GM18520 (cell line): ENCODE measurements around the gene FGF14.
"Not testable (repeated sequence)": the region's sequence is repeated elsewhere in the genome, so short reads cannot be mapped to it uniquely, and the experiment has no call there.

Experiments
- ATAC-seq: cut with Tn5 transposase; IDR thresholded peaks from one replicate; pipeline ENCODE4 v1.9.1; 2021; ENCODE audit not compliant: unreplicated experiment

Gene FGF14

DNA sequence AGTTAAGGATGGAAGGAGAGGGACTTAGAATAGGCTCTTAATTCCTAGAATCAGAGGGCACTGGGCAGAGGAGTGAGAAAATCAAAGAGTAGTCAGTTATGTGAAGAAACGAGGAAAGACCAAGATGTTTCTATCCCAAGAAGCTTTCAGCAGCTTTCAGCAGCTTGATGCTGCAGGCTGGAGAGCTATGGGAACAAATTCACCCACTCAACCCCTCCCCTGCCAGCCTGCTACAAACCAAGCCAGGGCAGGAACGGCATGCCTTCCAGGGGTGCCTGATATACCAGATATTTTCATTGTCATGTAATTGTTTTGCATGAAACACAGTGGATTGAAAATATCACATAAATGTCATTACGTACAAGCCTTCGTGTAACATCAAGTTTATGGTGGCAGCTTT is 262.2 kb downstream of the FGF14 start:
- no peak for ATAC-seq

DNA sequence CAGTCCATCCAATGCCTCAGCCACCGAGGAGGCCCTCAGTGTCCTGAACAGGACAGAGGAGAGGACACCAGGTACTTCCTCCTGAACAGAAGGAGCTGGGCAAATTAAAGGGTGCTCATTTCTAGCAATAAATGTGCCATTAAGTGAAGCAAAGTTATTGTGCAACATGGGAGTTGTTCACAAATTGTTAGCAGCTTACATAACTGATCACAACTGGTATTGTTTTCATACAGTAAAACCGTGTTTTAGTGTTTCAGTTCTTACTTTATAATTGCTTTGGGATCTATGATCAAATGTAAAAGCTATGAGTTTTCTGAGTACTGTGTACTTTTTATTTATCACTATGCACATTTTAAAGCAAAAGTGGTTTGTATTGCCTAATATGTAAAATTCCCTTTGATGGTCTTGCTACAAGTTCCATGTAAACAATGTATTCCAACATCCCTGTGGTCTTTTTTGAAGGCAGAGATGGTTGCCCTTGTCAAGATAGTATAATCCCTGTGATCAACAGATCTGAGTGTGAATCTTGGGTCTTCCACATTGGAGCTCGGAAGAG is 263.1 kb downstream of the FGF14 start:
- no peak for ATAC-seq

DNA sequence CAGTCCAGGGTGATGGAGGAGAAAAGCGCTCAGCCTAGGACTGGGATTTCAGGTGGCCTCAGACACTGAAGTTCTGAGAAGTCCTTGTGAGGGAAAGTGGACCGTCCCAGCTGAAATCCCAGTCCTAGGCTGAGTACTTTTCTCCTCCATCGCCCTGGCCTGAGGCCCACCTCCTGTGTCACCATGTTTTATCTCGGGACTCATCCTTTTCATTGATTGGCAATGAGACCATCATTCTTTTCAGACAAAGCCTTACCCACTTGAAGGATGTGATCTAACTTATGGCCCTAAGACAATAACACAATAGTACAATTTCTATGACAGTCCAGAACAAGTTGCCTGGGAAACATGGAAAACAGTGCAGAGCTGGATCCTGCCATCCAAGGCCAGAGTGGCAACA is 263.9 kb downstream of the FGF14 start:
- ATAC-seq = not testable (repeated sequence)

DNA sequence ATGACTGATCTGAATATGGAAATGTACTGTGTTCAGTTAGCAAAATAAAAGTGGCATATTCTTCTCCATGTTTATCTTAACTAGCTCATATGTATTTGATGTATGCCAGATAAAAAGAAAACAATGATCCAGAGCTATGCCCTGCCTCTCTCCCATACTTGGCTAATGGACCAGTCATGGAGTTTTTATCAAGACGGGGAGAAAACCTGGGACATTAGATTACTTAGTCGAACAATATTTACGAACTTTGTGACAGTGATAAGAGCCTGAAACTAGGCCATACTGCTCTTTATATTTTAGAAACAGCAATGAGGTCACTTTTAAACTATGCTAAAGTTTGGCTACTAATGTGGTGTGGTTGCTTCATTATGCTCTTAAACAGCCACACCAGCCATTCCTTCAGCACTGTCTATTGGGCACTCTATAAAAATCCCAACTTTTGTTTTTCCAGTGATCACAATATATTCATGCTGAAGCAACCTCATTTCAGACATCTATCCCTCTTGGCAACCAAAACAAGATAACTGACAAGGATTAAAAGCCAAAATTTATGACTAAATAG is 265.0 kb downstream of the FGF14 start:
- no peak for ATAC-seq

DNA sequence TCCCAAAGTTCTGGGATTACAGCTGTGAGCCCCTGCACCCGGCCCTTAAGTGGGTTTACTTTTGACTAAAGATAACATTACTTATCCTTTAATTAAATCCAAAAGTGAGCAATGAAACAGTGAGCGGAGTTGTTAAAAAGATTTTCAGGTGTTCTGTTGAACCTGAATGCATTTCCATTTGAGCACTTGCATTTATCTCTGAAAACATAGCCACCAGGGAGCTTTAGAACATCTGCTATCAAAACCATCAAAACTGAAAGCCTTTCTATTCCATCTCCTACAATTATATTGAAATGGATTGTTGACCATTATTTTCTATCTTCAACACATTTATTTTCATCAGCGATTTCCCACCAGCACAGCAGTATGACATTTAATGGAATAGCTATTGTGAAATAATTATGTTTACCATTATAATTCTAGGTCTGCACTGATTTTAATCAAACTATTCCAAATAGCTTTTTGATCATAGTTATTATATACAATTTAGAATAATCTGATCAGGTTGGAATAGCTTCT is 269.0 kb downstream of the FGF14 start:
- ATAC-seq = no peak

DNA sequence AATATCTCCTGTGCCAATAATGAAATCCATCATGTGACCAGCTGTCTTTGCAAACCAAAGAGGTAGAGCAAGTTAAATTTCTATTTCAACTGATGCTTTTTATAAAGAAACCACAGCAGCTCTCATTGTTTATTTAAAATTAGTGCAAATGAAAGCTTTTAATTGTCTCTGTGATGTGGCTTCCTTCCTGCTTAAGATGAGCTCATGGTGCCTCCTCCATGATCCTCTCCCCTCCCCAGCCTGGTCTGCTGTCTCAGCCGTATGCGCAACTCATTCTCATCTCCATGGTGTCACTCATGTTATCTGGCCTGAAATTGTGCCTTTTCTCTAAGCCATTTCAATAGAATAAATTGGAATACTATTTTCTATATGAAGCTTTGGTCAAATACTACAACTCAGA is 270.6 kb downstream of the FGF14 start:
- no peak for ATAC-seq

DNA sequence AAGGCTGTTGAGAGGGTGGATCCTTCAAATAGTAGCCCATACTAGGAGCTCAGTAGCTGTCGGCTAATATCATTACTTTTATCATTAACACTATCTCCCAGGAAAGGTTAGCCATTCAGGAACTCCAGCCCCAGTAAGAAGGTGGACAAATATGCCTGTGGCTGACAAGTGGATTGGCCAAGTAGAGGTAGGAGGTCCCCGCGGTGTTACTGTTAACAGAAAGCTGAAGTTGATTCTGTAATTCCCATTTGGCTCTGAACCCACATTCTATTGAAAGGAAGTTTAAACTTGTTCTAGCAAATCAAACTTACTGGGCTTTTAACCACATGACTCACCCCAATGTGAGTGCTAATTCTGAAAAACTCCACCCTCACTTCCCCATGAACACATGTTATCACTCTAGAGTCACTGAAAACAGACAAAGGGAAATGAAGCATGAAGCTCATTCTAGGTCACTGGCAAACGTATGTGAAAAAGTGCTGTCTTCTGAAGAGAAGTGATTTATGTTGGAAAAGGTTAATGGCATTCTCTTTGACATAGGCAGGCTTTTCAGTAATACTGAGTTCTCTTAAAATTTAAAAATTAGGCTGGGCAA is 273.5 kb downstream of the FGF14 start:
- no peak for ATAC-seq

DNA sequence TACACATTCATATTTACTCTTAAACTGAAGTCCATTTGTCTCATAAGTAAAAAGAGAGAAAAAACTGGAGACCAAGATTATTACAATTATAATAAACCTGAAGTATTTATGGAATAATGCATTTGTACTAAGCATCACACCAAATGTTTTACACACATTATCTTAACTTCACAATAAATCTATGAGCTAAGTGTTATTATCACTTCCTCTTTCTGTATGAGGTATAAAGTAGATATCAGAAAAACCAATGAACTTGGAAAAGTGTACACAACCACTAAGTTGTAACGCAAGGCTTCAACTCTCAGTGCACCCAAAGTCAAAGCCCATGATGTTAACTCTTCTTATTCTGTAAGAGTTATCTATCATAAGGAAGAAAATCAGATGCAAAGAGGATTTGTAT is 274.7 kb downstream of the FGF14 start:
- no peak for ATAC-seq

DNA sequence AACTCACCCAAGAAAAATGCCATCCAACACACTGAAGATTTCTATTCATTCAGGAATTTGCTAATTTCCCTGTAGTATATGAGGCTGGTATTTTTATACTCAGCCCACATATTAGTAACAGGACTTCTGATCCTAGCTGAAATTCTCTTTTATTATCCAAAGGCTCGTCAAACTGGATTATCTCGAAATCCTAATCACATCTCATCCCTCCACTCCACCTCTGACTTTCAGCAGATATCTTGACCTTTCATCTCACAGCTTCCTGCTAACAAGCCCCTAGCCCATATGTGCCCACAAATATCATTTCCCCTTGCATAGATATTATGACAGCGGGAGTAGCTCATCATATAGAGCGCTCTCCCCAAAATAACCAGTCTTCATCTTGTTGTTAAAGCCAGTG is 279.7 kb downstream of the FGF14 start:
- no peak for ATAC-seq

DNA sequence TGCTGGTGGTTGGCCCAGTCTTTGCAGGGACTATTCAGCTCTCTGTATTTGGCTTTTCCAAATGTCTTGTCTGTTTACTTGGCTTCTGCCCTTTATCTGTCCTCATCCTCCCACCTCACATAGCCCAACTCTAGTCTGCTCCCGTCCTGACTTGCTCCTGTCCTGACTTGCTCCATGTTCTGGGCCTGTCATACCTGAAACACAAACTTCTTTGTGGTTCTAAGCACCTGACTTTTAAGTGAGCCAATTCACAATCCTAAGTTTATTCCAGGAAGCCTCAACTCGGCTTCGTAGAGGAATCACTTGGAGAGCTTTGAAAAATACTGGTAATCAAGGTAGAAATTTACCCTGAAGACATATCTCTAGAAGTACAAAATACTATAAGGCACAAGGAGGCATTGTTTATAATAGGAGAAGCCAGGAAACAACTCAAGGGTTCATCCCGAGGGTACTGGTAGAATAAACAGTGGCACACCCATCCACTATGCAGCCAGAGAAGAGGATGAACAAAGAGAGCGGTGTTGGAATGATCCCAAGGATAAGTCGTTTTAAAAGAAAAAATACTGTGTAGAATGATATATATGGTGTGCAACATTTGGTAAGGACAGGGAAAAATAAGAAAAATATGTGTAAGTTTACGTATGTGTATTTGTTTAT is 284.5 kb downstream of the FGF14 start:
- no peak for ATAC-seq

DNA sequence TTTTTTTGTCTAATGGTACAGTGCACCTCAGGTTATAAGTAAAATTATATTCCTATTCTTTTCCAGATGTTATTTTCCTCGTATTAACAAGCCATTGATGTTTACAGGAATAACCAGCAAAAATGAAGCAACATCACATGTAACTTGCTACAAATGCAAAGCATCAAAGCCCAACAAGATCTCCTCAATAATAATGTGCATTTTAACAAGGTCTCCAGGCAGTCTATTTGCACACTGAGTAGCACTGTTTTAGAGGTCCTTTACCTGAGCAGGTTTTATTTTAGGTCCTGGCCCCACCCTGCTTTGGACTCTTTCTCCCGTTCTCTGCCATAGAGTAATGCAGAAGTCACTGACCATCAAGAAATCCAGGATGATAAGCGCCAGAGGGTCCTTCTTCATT is 298.4 kb downstream of the FGF14 start:
- ATAC-seq = no peak

DNA sequence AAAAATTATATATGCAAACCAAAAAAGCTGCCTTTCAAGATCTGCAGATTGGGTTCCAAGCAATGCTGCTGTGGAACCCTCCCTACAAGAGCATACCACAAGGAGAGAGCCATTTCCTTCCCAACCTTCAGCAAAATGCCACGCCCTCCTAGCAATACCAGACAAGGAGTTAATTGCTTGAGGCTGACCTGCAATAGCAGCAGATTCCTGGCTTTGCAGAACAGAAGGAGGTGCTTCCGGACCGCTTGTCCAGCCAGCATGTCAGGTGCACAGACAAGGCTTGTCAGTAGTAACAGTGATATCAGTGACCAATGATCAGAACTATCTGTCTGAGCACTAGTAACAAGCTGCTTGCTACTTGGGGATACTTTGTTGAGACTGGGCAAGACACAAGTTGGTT is 301.6 kb downstream of the FGF14 start:
- no peak for ATAC-seq

DNA sequence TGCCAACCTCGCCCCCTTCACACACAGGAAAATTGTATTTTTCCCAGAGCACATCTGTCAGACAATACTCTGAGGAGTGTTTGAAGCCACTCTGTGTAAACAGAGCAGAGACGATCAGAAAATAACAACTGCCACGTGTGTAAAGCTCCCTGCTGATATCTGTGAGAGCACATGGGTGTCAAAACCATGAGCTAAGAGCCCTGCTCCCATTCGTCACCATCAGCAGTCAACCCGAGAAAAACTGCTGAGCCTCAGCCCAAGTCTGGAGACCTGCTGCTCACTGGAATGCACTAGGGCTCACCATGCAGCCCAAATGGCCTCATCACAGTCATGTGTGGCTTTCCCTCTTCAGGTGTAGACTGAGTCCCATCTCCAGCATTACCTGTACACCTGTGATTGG is 304.1 kb downstream of the FGF14 start:
- ATAC-seq = no peak

DNA sequence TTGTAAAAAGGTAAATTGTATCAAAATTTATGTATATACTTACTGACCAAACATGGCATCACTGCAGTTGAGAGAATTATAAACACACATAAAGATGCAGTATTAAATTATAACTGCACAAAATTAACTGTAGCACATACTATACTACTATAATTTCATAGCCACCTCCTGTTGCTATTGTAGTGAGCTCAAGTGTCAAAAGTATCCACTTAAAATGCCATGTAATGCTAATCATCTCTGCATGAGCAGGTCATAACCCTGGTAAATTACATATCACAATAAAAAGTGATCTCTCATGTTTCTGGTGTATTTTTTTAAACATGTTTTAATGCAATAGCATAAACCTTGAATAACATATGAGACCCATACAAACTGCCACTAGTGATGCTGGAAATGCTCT is 308.6 kb downstream of the FGF14 start:
- not testable (repeated sequence) for ATAC-seq

DNA sequence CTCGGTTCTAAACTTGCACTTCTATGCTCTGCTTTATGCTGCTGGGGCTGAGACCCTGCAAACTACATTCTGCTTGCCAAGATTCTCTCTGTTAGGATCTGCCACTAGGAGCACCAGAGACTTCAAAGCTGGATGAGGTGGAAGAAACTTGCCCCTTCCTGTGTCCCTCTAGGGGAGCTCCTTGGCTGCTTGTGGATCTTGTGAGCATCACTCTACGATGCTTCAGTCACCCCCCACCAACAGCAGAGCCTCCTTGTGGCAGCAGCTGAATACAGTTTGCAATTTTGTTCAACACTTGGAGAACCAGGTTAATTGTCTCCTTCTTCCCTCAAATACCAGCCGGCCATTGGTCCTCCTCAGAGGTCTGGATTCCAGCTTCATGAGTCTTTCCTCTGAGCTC is 310.6 kb downstream of the FGF14 start:
- no peak for ATAC-seq

DNA sequence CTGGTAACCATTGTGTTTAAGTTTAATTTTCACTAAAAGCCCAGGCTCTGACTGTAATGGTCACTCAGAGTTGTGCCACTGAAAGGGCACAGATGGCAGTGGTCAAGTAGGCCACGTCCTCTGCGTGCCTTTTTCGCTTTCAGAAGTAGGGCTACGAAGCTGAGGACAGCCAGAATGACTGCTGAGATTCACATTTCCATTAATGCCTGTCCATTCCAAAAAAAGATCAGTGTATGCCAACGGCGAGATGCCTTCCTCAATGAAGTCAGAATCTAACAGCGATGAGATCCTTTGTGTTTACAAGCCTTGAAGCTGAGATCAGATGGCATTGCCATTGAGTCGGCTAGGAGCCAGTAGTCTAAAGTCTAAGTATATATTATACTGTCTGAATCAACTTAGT is 311.3 kb downstream of the FGF14 start:
- ATAC-seq = no peak

DNA sequence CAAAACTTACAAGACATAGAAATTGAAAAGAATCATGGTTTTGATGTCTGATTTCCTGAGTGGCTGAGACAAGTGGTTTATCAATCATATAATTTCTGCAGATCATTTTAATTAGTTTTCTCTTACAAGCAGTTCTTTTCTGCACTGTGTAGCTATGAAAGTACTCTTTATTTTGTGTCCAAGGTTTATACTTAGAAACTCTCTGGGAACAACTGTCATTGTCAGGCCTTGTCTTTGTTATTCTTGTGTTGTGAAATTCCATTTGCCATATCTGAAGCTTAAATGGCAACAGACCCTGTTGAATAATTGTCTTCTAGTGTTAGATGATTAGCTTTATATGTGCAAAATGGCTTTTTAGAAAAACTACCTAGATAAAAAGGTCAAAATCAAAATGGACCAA is 312.1 kb downstream of the FGF14 start:
- ATAC-seq = no peak

DNA sequence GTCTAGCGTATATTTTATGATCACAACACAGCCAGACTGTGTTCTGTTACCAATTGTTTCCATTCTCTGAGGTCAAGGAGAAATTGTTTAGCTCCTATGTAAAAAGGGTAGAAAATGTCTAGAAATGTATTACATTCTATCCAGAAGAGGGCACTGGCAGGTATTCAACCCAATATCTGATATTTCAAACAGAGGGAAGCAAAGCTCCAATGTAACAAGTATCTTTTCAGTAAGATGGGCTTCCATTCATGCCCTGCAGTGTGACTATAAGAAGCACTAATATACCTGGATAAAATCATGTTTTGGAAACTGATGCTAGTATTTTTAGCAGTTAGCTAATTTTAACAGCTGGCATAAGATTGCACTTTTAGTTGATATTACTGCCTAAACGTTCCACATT is 312.7 kb downstream of the FGF14 start:
- ATAC-seq = no peak

DNA sequence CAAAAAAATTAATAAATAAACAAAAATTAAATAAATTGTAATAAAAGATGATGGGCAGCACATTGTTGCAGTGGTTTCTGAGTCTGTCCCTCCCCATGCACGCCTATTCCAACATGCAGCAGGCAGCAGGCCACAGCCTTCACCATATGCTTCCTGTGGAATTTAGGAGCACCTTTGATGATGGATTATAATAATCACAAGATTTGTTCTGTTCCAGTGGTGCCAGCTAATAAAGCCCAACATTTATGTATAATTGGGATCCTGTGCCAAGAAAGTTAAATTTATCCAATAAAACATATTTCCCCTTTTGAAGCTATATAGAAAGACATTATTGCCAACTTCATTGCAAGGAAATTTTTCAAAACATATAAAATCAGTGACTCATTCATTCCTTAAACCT is 328.6 kb downstream of the FGF14 start:
- no peak for ATAC-seq

DNA sequence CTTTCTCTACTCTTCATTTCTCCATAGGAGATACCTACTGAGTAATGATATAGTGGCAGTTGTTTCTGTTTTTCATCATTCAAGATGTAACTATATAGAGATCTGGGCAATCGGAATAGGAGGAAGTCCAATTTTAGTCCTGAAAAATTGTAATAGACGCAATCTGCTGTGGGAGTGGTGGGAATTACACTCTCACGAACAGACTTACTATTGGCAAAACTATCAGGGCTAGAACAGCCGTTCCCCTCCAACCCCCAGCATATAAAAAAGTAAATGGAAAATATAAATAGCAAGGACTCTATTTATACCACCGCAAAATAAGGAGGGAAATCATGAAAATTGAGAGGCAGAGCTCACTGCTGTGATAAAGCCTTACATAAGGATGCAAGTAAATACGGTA is 330.1 kb downstream of the FGF14 start:
- ATAC-seq = no peak

DNA sequence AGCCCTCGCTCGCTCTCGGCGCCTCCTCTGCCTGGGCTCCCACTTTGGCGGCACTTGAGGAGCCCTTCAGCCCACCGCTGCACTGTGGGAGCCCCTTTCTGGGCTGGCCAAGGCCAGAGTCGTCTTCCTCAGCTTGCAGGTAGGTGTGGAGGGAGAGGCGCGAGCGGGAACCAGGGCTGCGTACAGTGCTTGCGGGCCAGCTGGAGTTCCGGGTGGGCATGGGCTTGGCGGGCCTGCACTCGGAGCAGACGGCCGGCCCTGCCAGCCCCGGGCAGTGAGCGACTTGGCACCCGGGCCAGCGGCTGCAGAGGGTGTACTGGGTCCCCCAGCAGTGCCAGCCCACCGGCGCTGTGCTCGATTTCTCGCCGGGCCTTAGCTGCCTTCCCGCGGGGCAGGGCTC is 333.5 kb downstream of the FGF14 start:
- ATAC-seq = not testable (repeated sequence)

DNA sequence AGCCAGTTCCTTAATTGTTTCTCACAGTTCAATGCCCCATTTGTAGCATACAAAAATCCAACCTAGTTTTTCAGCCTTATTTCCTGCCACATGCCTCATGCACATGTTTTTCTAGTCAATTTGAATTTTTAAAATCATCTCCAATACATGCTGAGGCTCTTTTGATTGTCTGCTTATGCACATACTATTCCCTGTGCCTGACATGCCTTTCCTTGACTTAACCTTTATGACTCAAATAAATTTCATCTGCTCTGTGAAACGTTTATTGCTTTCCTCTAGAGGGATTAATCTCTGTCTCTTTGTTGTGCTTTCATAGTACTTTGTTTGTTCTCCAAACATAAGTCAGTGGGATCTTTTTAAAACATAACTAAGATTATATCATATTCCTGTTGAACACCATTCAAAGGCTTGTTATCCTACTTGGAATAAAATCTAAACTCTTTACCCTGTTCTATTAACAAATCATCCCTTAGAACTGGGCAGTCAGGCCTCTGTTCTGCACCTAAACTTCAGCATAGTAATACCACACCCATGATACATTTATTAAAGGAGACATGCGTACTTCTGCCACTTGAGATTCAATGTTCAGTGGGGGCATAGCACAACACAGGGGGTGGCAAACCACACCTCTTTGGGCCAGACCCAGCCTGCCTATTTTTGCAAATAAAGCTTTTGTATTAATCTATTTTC is 346.6 kb downstream of the FGF14 start:
- no peak for ATAC-seq
